SK-N-SH treated with all-trans-retinoic acid at 6 μM for 48 hours (cell line): ENCODE measurements around the gene CCDC34.

Source experiments
- ATAC-seq: fragments of 200-7000 bp; cut with Tn5 transposase; 3 replicates; pipeline ENCODE4 v1.9.1; 2020; ENCODE audit warnings: mild to moderate bottlenecking, moderate library complexity
- ARNTL ChIP-seq: fragments of 450-650 bp; formaldehyde crosslinking; IDR thresholded peaks from 2 replicates; pipeline ENCODE4 v1.5.0; 2020; ENCODE audit warnings: low read depth, mild to moderate bottlenecking, moderate library complexity, borderline replicate concordance
- BACH2 ChIP-seq: fragments of 250-450 bp; sonication (Bioruptor Pico); IDR thresholded peaks from 2 replicates; pipeline ENCODE4 v1.9.0; 2021; ENCODE audit warnings: mild to moderate bottlenecking, borderline replicate concordance
- CREB5 ChIP-seq: fragments of 250-450 bp; sonication (Bioruptor Pico); IDR thresholded peaks from 2 replicates; pipeline ENCODE4 v1.5.1; 2020; ENCODE audit warnings: low read depth, mild to moderate bottlenecking, moderate library complexity
- CSDC2 ChIP-seq: fragments of 250-450 bp; sonication (Bioruptor Pico); IDR thresholded peaks from 2 replicates; pipeline ENCODE4 v1.5.0; 2020; ENCODE audit warnings: mild to moderate bottlenecking, moderate library complexity
- CSRNP3 ChIP-seq: fragments of 250-450 bp; sonication (Bioruptor Pico); IDR thresholded peaks from 2 replicates; pipeline ENCODE4 v1.5.1; 2021; ENCODE audit warnings: mild to moderate bottlenecking, moderate library complexity
- ESRRG ChIP-seq: fragments of 250-450 bp; sonication (Bioruptor Pico); IDR thresholded peaks from 2 replicates; pipeline ENCODE4 v1.6.1; 2021; ENCODE audit warnings: mild to moderate bottlenecking
- GLIS3 ChIP-seq: fragments of 250-450 bp; sonication (Bioruptor Pico); IDR thresholded peaks from 2 replicates; pipeline ENCODE4 v1.5.0; 2020; ENCODE audit warnings: mild to moderate bottlenecking, moderate library complexity
- ISL1 ChIP-seq: fragments of 250-450 bp; sonication (Bioruptor Pico); IDR thresholded peaks from 2 replicates; pipeline ENCODE4 v2.1.2; 2022; ENCODE audit warnings: mild to moderate bottlenecking, moderate library complexity
- OSR1 ChIP-seq: fragments of 250-450 bp; sonication (Bioruptor Pico); IDR thresholded peaks from 2 replicates; pipeline ENCODE4 v1.8.0; 2022; ENCODE audit warnings: moderate library complexity, mild to moderate bottlenecking, inconsistent platforms
- PATZ1 ChIP-seq: fragments of 250-450 bp; sonication (Bioruptor Pico); IDR thresholded peaks from 2 replicates; pipeline ENCODE4 v1.8.0; 2020; ENCODE audit warnings: mild to moderate bottlenecking, moderate library complexity, borderline replicate concordance
- POU6F1 ChIP-seq: fragments of 250-450 bp; sonication (Bioruptor Pico); IDR thresholded peaks from 2 replicates; pipeline ENCODE4 v1.8.0; 2021; ENCODE audit warnings: low read depth, mild to moderate bottlenecking, moderate library complexity, borderline replicate concordance
- PPARA ChIP-seq: fragments of 250-450 bp; sonication (Bioruptor Pico); IDR thresholded peaks from 2 replicates; pipeline ENCODE4 v1.5.0; 2020; ENCODE audit warnings: mild to moderate bottlenecking, borderline replicate concordance
- RARB ChIP-seq: fragments of 250-450 bp; sonication (Bioruptor Pico); IDR thresholded peaks from 2 replicates; pipeline ENCODE4 v1.8.0; 2021; ENCODE audit warnings: mild to moderate bottlenecking, moderate library complexity
- SNAI2 ChIP-seq: fragments of 250-450 bp; sonication (Bioruptor Pico); IDR thresholded peaks from 2 replicates; pipeline ENCODE4 v1.5.0; 2020; ENCODE audit warnings: mild to moderate bottlenecking, moderate library complexity
- TCF4 ChIP-seq: fragments of 250-450 bp; sonication (Bioruptor Pico); IDR thresholded peaks from 2 replicates; pipeline ENCODE4 v1.8.0; 2021; ENCODE audit warnings: mild to moderate bottlenecking, moderate library complexity, borderline replicate concordance
- TOX ChIP-seq: fragments of 250-450 bp; sonication (Bioruptor Pico); IDR thresholded peaks from 2 replicates; pipeline ENCODE4 v1.8.0; 2021; ENCODE audit warnings: mild to moderate bottlenecking, moderate library complexity, borderline replicate concordance
- ZC3H10 ChIP-seq: fragments of 250-450 bp; sonication (Bioruptor Pico); IDR thresholded peaks from 2 replicates; pipeline ENCODE4 v1.5.1; 2021; ENCODE audit warnings: mild to moderate bottlenecking, moderate library complexity
- ZFP3 ChIP-seq: fragments of 250-450 bp; sonication (Bioruptor Pico); IDR thresholded peaks from 2 replicates; pipeline ENCODE4 v1.5.0; 2020; ENCODE audit warnings: mild to moderate bottlenecking, moderate library complexity
- ZFP30 ChIP-seq: fragments of 450-650 bp; formaldehyde crosslinking; IDR thresholded peaks from 2 replicates; pipeline ENCODE4 v1.5.0; 2022; ENCODE audit warnings: mild to moderate bottlenecking, moderate library complexity
- ZNF565 ChIP-seq: fragments of 450-650 bp; formaldehyde crosslinking; conservative IDR thresholded peaks from 2 replicates; pipeline ENCODE4 v1.5.0; 2020; ENCODE audit warnings: low read depth, mild to moderate bottlenecking, moderate library complexity
- ZNF70 ChIP-seq: fragments of 450-650 bp; formaldehyde crosslinking; IDR thresholded peaks from 2 replicates; pipeline ENCODE4 v1.5.0; 2020; ENCODE audit warnings: mild to moderate bottlenecking, moderate library complexity
- ZNF8 ChIP-seq: fragments of 450-650 bp; formaldehyde crosslinking; IDR thresholded peaks from 2 replicates; pipeline ENCODE4 v1.5.0; 2020; ENCODE audit warnings: mild to moderate bottlenecking, moderate library complexity

The CCDC34 gene

GRCh38 chr11:27380771-27381170 lies 17.8 kb upstream of the CCDC34 start:
- ATAC-seq: no peak
- 0 out of 2 replicates have a peak, but pooled peaks have one; percentile 25 for TF ChIP-seq ISL1 (CRISPR knock-in tag)
- TF ChIP-seq GLIS3: no peak
- TF ChIP-seq, all 23 proteins: peak for 1

- ATAC-seq: no peak
- TF ChIP-seq ZFP3: no peak
Observed at GRCh38 chr11:27379449-27379848, 16.4 kb upstream of the CCDC34 start.

GRCh38 chr11:27375370-27375769 lies 12.4 kb upstream of the CCDC34 start:
- TF ChIP-seq SNAI2 (no peak), ISL1 (CRISPR knock-in tag) (no peak), ESRRG (CRISPR knock-in tag) (no peak), ZNF565 (no peak), PPARA (CRISPR knock-in tag) (no peak), BACH2 (no peak), ZFP3 (no peak), GLIS3 (no peak), CSRNP3 (CRISPR knock-in tag) (no peak), CREB5 (CRISPR knock-in tag) (no peak), OSR1 (no peak), CSDC2 (CRISPR knock-in tag) (no peak), TOX (CRISPR knock-in tag) (no peak), ZNF8 (CRISPR knock-in tag) (no peak), ZFP30 (CRISPR knock-in tag) (no peak)
- ATAC-seq: no peak

- ATAC-seq: no peak
Observed at GRCh38 chr11:27373856-27374602, 11.0 kb upstream of the CCDC34 start.

More at GRCh38 chr11:27373856-27374602, 11.0 kb upstream of the CCDC34 start:
- TF ChIP-seq ARNTL (no peak), ZFP30 (CRISPR knock-in tag) (no peak), SNAI2 (no peak), RARB (CRISPR knock-in tag) (no peak), OSR1 (no peak), TCF4 (no peak), GLIS3 (no peak), CREB5 (CRISPR knock-in tag) (no peak), ZC3H10 (CRISPR knock-in tag) (no peak), ZNF70 (CRISPR knock-in tag) (no peak), ISL1 (CRISPR knock-in tag) (no peak), ZNF8 (CRISPR knock-in tag) (no peak), ZNF565 (no peak), CSDC2 (CRISPR knock-in tag) (no peak), CSRNP3 (CRISPR knock-in tag) (no peak), PATZ1 (CRISPR knock-in tag) (no peak), POU6F1 (CRISPR knock-in tag) (no peak), BACH2 (no peak)
